Stomach (tissue), 4 donors: Measurements from ENCODE around the gene LDB1.

Source experiments
- CTCF ChIP-seq, 7 experiments: fragments of 450-650 bp in 4 of 7; fragments of 200-600 bp in 3 of 7; sonication (generic) in 3 of 7; IDR thresholded peaks; one replicate each; pipeline ENCODE4 v1.5.1; 2016 to 2019; ENCODE audit warnings: antibody characterized with exemption in 7 of 7, control low read depth in 2 of 7, mild to moderate bottlenecking in 1 of 7
- POLR2A ChIP-seq, 4 donors: fragments of 450-650 bp; IDR thresholded peaks; one replicate each; pipeline ENCODE4 v1.6.1; 2016; ENCODE audit warnings: antibody characterized with exemption in 4 of 4, control low read depth in 2 of 4, mild to moderate bottlenecking in 1 of 4, moderate library complexity in 1 of 4
- POLR2AphosphoS5 ChIP-seq, 3 donors: sonication (generic); formaldehyde crosslinking; IDR thresholded peaks; one replicate each; pipeline ENCODE4 v1.6.1; 2016; ENCODE audit warnings: antibody characterized with exemption in 3 of 3

GRCh38 chr10:102152545-102152890 is 32.4 kb upstream of the LDB1 start:
- no peak for TF ChIP-seq CTCF (IDR thresholded peaks at IDR 0.05)
- TF ChIP-seq POLR2AphosphoS5 (IDR thresholded peaks at IDR 0.05), result no peak
- TF ChIP-seq POLR2A (IDR thresholded peaks at IDR 0.05), result no peak
